Effector memory CD4-positive, alpha-beta T cell (primary cell): ENCODE data around the gene CISTR.
"Not testable (repeated sequence)": the region's sequence is repeated elsewhere in the genome, so short reads cannot be mapped to it uniquely, and the experiment has no call there.

Experiments
- DNase-seq, 3 donors: peaks; one replicate each; pipeline ENCODE4 v3.0.0-alpha.2; 2020
- H3K27ac ChIP-seq: 2 replicates; pipeline ENCODE4 v1.7.0; 2013; ENCODE audit warnings: mild to moderate bottlenecking, low read length, moderate library complexity; ENCODE audit not compliant: insufficient read depth, poor library complexity, severe bottlenecking
- H3K27me3 ChIP-seq: replicated peaks from 2 replicates; pipeline ENCODE4 v1.7.0; 2013; ENCODE audit warnings: mild to moderate bottlenecking, low read length; ENCODE audit not compliant: insufficient read depth, control insufficient read depth, poor library complexity, severe bottlenecking
- H3K36me3 ChIP-seq: 2 replicates; pipeline ENCODE4 v1.7.0; 2013; ENCODE audit warnings: mild to moderate bottlenecking, low read length, moderate library complexity; ENCODE audit not compliant: control insufficient read depth, insufficient read depth
- H3K4me1 ChIP-seq: 2 replicates; pipeline ENCODE4 v1.7.0; 2013; ENCODE audit warnings: low read length, mild to moderate bottlenecking; ENCODE audit not compliant: control insufficient read depth, insufficient read depth, poor library complexity, severe bottlenecking
- H3K4me3 ChIP-seq: 2 replicates; pipeline ENCODE4 v1.7.0; 2013; ENCODE audit warnings: low read length, low read depth, mild to moderate bottlenecking; ENCODE audit not compliant: insufficient read depth, poor library complexity, severe bottlenecking
- H3K9me3 ChIP-seq: 2 replicates; pipeline ENCODE4 v1.7.0; 2013; ENCODE audit warnings: mild to moderate bottlenecking, low read length, moderate library complexity; ENCODE audit not compliant: control insufficient read depth

Gene CISTR

DNA sequence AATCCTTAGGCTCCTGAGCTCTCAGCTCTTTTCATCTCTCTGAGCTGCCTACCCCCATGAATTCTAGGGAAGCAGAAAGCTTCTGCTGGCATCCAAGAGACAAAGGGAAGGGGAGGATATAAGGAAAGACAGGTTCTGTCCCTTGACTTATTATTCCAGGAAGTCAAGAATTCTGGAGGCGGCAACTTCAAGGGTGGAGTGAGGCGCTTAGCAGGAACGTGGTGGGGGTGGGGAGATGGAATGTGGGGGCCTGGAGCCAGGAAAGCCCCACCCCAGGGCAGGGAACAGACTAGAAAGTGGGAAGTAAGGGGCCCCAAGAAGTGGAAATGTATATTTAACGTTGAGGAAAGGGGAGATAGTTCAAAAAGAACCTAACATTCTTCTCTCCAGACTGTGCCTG is 26.0 kb downstream of the CISTR start:
- H3K27me3 ChIP-seq = no peaks in the 10 kb centered on the region
- H3K27ac ChIP-seq = no peak overlapping the region
- H3K4me1 ChIP-seq = peaks cover 4% of the 10 kb centered on the region
- DNase-seq = no peak
- no peak overlapping the region for H3K4me3 ChIP-seq
- no peaks in the 10 kb centered on the region for H3K9me3 ChIP-seq
- H3K36me3 ChIP-seq = peaks cover 40% of the 10 kb centered on the region

GRCh38 chr12:53722450-53723041 is 29.2 kb downstream of the CISTR start:
- H3K4me1 ChIP-seq = peaks cover 4% of the 10 kb centered on the region
- no peak overlapping the region for H3K4me3 ChIP-seq
- H3K36me3 ChIP-seq = peaks cover 53% of the 10 kb centered on the region
- no peak overlapping the region for H3K27ac ChIP-seq
- no peaks in the 10 kb centered on the region for H3K27me3 ChIP-seq
- DNase-seq = no peak
- no peaks in the 10 kb centered on the region for H3K9me3 ChIP-seq

DNA sequence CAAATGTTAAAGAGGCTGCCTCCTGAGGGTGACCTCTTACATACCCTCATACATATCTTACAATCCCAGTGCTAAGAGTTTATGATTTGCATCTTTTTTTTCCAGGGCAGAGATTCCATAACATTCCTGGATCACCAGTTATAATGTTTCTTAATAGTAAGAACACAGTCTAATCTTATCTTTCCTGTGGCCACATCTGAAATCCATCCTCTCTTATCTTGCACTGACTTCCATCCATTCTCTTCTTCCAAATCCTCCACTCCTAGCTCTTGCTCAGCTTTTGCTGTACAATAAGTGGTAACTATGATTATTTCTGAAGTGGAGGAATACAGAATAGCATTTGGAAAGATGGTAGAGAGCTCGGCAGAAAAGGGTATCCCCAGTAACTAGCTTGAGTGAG is 30.8 kb downstream of the CISTR start:
- H3K27ac ChIP-seq = no peak overlapping the region
- no peaks in the 10 kb centered on the region for H3K27me3 ChIP-seq
- H3K9me3 ChIP-seq = no peaks in the 10 kb centered on the region
- DNase-seq = no peak
- no peaks in the 10 kb centered on the region for H3K4me1 ChIP-seq
- H3K4me3 ChIP-seq = no peak overlapping the region
- H3K36me3 ChIP-seq = peaks cover 53% of the 10 kb centered on the region

DNA sequence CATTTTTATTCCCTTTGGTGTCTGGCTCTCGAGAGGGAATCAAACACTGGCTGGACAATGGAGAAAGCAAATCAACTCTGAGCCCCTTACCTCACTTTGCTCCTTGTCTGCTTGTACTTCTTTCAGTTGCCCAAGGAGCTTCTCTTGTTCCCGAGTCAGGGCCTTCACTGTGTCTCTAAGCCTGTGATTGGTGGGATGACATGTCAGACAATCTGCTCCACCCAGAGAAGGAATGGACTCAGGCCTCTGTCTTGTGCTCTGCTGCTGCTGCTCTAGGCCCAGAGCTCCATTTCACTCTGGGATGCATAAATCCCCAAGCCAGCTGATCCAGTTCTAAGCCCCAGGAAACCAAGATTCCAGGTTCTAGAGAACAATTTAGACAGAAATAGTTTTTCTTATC is 32.1 kb downstream of the CISTR start:
- H3K4me3 ChIP-seq = no peak overlapping the region
- no peak for DNase-seq
- no peak overlapping the region for H3K27ac ChIP-seq
- no peaks in the 10 kb centered on the region for H3K27me3 ChIP-seq
- peaks cover 57% of the 10 kb centered on the region for H3K36me3 ChIP-seq
- H3K9me3 ChIP-seq = no peaks in the 10 kb centered on the region
- no peaks in the 10 kb centered on the region for H3K4me1 ChIP-seq

DNA sequence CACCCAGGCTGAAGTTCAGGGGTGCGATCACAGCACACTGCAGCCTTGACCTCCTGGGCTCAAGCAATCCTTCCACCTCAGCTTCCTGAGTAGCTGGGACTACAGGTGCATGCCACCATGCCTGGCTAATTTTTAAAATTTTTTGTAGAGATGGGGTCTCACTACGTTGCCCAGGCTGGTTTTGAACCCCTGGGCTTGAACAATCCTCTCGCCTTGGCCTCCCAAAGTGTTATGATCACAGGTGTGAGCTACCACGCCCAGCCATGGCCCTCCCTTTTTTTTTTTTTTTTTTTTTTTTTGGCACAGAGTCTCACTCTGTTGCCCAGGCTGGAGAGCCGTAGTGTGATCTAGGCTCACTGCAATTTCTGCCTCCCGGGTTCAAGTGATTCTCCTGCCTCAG is 33.2 kb downstream of the CISTR start:
- peaks cover 54% of the 10 kb centered on the region for H3K36me3 ChIP-seq
- H3K9me3 ChIP-seq, H3K4me3 ChIP-seq, H3K4me1 ChIP-seq, H3K27ac ChIP-seq, DNase-seq, H3K27me3 ChIP-seq: not testable (repeated sequence)

- Histone ChIP-seq H3K9me3 (no peaks in the 10 kb centered on the region), H3K27ac (no peak overlapping the region), H3K36me3 (peaks cover 53% of the 10 kb centered on the region), H3K4me1 (no peaks in the 10 kb centered on the region), H3K4me3 (no peak overlapping the region), H3K27me3 (no peaks in the 10 kb centered on the region)
- DNase-seq = no peak
Measured at GRCh38 chr12:53717319-53717718, 34.5 kb downstream of the CISTR start.

GRCh38 chr12:53714004-53714403 is 37.8 kb downstream of the CISTR start:
- Histone ChIP-seq H3K9me3 (no peaks in the 10 kb centered on the region), H3K36me3 (peaks cover 25% of the 10 kb centered on the region), H3K27ac (no peak overlapping the region), H3K27me3 (no peaks in the 10 kb centered on the region), H3K4me3 (no peak overlapping the region), H3K4me1 (no peaks in the 10 kb centered on the region)
- DNase-seq = no peak

DNA sequence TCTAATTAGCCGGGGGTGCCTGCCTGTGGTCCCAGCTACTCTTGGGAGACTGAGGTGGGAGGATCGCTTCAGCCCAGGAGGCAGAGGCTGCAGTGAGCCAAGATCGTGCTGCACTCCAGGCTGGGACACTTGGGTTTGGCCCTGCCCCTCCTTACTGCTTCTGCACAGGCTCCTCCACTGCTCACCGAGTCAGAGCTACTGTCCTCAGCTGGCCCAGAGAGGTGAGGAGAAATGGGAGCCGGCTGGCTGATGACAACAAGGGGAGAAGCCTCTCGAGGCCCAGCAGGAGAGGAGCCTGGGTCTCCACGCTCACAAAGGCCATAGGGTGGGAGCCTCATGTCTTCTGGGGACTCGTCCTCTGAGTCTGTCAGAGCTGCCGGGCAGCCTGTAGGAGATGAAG is 38.3 kb downstream of the CISTR start:
- H3K36me3 ChIP-seq = peaks cover 25% of the 10 kb centered on the region
- no peak overlapping the region for H3K4me3 ChIP-seq
- H3K27me3 ChIP-seq = no peaks in the 10 kb centered on the region

GRCh38 chr12:53712059-53712643 is 39.6 kb downstream of the CISTR start:
- Histone ChIP-seq H3K4me3 (no peak overlapping the region), H3K9me3 (no peaks in the 10 kb centered on the region), H3K27ac (no peak overlapping the region), H3K4me1 (no peaks in the 10 kb centered on the region), H3K36me3 (peaks cover 25% of the 10 kb centered on the region), H3K27me3 (no peaks in the 10 kb centered on the region)
- no peak for DNase-seq

More for the DNA sequence above, 38.3 kb downstream of the CISTR start:
- H3K27ac ChIP-seq = no peak overlapping the region
- H3K9me3 ChIP-seq = no peaks in the 10 kb centered on the region
- H3K4me1 ChIP-seq = no peaks in the 10 kb centered on the region
- no peak for DNase-seq

GRCh38 chr12:53710091-53710490 is 41.7 kb downstream of the CISTR start:
- H3K4me3 ChIP-seq = no peak overlapping the region
- no peak overlapping the region for H3K27ac ChIP-seq
- no peaks in the 10 kb centered on the region for H3K9me3 ChIP-seq
- peaks cover 20% of the 10 kb centered on the region for H3K36me3 ChIP-seq
- no peak for DNase-seq
- H3K4me1 ChIP-seq = no peaks in the 10 kb centered on the region
- no peaks in the 10 kb centered on the region for H3K27me3 ChIP-seq
